Renal cortex interstitium (tissue), 11 donors: Measurements from ENCODE around the gene SLC10A7. TPM values are rescaled to one million over a fixed set of nuclear protein-coding genes. Genes with fewer than 3 reads are reported as not detected.

Experiments
- DNase-seq, 11 donors: peaks; one replicate each; pipeline ENCODE4 v3.0.0-alpha.2; 2013; ENCODE audit warnings: low read depth in 9 of 11, low spot score in 4 of 11; ENCODE audit errors: extremely low read depth in 1 of 11
- polyA plus RNA-seq, 3 donors: library from polyadenylated mRNA; unstranded; fragments of 120-200 nt; gene quantifications; one replicate each; pipeline ENCODE4 v1.2.1, GENCODE V29; 2013; ENCODE audit not compliant: insufficient read length in 3 of 3

The SLC10A7 gene
- polyA plus RNA-seq, 3 donors, result 15.2 to 17.7 (median 17.0) TPM

DNA sequence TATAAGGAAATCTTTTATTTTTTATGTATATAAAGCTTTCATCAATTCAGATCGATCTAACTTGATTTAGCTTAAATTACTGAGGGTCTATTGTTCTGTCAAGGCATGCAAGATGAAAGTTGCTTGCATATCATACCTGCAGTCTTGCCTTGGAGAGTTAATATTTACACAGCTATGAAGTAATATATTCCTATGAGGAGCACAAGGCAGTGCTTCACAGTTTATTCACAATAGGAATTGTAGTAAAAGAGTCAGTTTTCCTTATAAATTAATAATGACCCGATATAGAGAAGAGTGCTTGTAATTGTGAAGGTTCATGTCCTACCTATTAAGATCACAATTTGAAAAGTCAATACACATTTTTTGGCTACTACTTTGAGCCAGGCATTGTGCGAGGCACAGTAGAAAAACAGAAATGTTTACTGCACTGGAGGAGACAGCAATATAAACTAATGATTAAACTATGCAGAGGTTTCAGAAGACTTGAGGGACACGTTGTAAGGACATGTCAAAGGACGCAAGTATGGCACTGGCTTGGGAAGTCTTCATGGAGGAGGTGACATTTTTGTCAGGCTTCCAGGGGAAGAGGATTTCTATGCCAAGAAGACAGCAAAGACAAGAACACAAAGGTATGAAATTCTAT, 268.6 kb downstream of the SLC10A7 start:
- DNase-seq, result no peak

DNA sequence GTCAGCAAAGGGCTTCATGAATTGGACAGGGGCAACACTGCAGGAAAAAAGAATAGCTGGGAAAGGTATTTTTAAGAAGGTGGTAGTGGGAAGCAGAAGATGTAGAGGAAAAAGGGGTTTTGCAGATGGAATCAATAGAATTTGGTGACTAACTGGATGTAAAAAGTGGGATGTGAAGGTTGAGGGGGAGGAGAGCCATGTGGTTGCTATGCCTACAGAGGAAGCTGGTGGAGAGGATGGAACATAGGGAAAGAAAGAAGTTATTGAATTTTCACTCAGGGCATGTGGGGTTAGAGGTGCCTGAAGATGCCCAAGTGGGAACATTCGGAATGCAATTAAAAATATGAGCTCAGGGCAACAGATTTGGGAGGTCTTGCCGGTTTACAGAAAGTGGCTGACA, 274.4 kb downstream of the SLC10A7 start:
- no peak for DNase-seq

DNA sequence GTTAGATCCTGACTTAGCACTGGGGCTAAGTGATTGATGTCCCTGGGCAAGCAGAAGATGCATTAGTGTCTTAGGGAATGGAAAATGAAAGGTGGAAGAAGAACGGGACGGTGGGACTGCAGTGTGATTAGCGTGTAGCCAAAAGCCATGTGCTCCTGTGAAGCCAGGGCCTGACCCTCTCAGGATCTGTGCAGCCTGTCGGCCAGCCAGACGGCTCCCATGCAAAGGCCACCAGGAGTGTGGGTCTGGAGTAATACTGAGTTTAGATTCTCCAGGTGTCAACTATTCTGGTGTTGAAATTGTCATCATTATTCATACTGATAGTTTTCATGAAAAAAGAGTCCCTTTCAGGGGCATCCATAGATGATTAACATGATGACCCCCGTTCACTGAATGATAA, 275.4 kb downstream of the SLC10A7 start:
- no peak for DNase-seq

DNA sequence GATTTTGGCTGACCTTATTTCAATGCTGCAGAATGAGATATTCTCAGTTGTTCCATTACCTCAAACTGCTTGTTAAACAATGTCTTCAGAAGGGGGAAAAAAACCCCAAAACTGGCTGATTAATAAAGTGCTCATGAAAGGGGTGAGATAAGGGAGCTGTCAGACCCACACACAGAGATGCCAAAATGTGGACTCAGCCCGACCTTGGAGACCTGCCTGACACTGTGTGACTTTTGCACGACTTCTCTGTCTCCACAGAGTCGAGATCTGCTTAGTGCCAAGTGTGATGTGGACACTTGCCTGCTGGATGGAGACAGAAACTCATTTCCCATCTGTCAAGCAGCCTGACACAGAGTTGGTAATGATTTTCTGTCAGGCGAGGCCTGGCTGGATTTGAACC, 275.9 kb downstream of the SLC10A7 start:
- no peak for DNase-seq

DNA sequence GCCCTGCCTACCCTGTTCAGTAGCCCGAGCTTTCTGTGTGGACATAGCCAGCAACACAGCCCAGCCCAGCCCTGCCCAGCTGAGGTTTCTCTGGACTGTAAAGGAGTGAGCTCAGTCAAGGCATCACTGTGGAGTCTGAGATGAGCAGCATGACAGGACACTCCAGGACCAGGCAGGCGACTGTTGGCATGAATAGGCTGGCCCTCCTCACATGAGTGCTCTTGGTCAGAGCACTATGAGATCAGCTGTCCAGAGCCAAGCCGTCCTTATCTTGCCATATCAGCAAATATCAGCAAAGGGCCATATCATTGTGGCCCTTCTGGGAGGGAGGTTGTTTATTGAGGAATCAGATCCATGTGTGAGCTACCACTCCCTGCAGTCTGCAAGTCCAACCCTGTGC, 276.5 kb downstream of the SLC10A7 start:
- no peak for DNase-seq

DNA sequence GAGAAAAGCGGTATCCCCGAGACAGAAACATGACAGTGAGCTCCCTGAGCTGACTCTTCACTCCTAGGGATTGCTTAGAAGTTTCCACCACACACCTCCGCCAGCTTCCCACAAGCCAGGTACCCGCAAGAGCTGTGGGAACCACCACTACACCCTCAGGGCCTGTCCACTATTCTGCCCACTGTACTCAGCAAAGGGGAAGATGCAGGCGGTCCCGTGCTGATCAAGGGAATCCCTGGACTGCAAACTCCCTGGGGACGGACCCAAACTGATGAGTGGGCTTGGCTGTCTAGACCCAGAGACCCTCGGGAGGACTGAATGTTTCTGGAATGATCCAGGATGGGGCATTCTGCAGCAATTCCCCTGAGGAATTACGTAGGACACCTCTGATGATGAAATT, 277.2 kb downstream of the SLC10A7 start:
- DNase-seq, result no peak

DNA sequence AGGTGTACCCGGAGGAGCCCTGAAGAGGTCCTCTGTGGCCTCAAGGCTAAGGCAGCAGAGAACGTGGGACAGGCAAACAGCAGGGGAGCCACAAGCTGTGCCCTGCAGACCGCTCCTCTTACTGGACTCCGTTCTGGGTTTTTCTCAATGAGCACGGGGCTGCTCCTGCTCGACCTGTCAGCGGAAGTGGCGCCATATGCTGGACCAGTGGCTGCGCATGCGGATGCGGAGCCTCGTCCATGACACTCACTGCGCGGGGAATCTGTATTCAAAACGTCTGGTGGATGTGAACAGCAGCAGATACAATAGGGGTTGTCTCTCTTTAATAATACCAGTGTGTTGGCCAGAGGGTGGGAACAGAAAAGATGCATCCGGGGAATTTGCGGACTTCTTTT, 277.9 kb downstream of the SLC10A7 start:
- DNase-seq, result no peak

DNA sequence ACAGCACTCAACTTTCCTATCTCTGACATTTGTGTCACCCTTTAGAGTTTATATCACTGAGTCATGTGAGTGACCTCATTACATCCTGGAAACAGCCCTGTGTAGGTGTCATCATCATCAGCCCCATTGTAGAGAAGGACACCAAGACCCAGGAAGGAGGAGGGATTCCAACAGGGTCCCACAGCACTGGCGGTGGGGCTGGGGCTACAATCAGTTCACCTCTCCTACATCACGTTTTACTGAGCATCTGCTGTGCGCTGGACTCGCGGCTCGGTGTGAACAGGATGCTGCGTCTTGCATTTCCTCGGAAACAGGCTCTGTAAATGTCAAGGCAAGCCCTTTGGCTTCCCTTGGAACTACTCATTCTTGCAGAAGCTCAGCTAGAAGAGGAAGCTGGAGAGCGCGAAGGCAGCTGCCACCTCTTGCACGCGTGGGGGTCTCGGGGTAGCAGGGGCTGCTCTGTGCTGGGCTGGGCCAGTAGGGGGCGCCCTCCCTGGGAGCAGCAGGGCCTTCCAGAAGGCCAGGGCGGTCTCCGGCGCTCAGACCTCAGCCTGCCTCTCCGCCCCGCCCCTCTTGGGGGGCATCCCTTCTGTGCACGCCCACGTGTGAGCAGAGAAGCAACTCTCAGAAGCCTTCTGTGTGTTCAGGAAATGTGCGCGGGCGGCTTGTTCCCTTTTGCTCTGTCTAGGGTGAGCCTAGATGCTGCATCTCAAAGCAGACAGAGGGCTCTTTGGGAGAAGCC, 278.4 kb downstream of the SLC10A7 start:
- DNase-seq, result no peak

DNA sequence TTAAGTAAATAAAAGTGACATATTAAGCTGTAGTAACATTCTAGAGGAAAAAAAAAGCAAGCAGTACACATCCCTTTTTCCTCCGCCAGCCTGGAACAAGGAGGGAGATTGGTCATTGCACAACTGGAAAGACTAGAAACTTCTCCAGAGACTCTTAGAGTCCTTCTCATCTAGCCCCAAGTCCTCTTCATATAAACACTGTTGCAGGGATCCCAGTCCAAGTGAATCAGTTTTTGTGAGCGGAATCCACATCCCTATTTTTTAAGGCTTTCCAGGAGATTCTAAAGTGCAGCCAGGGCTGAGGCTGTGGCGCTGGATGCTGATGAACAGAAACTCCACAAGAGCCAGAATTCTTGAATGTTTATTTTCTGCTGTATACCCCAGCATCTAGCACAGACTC, 283.6 kb downstream of the SLC10A7 start:
- DNase-seq, result no peak

DNA sequence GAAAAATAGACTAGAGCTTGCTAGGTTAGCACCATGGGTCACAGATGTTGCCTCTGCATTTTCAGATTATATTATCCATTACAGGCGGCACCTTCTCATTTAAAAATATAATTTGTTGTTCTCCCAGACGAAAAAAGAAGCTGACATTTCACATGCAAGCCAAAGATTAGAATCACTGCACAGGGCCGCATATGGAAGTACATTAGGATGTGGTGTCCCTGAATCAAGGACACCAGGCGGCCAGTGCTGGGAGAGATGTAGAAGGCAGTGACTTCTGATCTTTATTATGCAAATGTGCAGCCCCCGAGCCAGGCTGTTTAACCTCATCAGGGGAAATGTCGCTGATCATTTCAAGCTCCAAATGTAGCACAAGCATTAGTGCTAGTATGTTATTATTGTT, 284.6 kb downstream of the SLC10A7 start:
- no peak for DNase-seq

DNA sequence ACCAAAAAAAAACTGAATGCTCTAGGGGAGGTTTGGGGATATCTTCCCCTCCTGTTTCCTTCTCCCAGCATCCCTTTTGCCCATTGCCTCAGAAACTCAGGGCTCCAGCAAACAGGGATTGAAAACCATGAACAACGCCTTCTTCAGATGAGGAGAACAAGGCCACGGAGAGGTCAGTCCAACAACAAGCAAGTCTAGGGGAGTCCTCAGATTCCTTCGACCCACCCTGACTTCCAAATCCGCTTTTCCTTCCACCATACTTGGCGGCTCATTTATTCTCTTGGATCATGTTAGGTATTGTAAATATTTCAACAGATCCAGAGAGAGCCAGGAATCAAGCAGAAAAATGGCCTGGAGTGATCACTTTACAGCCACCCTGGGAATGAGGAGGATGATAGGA, 285.5 kb downstream of the SLC10A7 start:
- no peak for DNase-seq

DNA sequence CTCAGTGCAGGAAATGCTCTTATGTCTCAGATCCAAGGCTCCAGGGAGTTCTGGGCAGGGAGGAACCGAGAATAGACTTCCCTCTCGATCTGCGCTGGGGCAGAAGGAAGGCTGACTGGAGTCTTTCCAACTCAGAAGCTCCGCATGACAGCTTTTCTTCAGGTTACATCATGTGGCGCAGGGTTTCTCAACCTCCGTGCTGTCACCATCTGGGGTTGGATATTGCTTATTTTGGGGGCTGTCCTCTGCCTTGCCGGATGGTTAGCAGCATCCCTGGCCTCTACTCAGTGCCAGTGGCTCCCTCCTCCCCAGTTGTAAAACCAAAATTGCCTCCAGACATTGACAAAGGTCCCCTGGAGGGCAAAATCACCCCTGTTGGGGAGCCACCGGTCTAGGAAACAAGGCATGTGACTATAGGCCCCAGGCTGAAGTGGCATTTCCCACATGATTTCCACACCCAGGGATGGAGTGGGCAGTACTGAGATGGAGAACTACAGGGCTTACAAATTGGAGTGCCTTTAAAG, 286.0 kb downstream of the SLC10A7 start:
- no peak for DNase-seq

DNA sequence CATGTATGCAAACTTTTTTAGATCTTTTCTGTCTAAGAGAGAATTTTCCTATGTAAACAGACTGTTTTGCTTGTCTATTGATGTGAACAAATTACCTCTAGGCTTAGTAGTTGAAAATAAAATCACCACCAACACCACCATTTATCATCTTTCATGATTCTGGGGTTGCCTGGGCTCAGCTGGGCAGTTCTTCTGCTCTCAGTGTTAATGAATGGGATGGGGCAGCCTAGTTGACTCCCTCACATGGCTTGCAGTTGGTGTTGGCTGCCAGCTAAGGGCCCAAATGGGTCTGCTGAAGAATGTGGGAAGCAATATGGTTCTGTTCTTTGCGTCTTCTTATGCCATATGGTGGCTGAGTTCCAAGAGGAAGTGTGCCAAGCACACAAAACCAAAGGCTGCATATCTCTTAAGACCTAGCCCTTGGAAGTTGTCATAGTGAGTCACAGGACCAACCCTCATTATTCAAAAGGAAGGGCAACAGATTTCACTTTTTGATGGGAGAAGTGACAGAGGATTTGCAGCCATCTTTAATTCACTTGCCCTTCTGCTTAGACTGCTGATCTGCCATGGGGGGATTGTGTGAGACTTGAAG, 289.5 kb downstream of the SLC10A7 start:
- DNase-seq, result no peak

DNA sequence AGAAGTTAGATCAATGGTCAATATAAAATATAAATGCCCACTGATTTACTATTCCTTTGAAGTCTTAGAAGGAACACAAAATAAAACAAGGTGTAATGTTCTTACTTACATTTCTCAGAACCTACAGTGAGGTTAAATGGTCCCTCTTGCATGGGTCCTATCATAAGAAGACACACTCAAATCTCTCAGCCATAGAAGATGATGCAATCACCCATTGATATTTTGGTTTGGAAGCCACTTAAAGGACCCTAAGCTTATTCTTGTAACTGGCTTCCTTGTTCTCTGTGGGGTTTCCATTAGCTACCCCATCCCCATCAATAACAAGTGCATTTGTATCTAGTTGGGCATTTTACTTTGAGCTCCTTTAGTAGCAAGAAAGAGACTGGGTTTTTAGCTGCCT, 292.3 kb downstream of the SLC10A7 start:
- no peak for DNase-seq

DNA sequence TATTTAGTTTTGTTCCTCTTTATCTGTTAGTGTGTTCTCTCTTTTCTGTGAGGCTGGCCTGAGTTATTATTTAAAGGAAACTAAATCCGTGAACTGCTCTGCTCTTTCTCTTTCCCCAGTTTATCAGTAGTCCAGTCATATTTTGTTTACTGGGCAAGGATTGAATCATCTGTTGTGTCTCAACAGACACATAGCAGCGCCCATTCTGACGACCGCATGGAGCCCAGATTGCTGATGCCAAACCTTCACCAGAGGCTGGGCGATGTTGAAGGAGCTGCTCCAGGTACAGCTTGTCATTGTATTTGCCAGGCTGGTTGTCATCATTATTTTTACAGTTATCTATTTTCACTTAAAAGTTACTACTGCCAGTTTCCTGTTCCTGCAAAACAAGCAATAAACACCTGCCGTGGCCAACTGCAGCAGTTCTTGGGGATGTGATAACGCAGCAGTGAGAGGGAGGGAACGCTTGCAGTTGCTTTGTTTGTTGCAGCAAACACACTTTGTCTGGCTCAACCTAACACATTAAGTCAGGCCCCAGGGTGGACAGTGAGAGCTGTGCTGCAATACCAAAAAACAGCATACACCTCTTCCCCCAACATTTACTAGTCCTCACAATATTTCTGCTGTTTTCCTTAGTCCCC, 297.3 kb downstream of the SLC10A7 start:
- DNase-seq, result no peak

DNA sequence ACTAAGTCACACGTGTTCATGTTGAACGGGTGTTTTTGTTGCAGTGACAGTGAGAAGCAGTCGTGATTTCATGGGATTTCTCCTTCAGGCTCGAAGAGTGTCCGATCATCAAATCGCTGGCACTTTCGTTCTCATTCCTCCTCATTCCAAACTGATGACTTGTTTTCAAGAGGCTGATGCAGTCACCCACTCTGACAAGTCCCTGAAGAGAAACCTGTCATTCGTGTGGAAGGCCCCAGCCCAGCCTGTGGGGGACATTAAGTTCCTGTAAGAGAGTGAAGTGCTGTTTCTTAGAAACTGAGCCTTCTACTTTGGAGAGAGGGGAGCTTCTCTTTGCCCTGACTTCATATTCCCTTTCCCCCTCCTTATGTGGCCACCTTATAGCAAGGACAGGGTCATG, 299.4 kb downstream of the SLC10A7 start:
- DNase-seq, result no peak

DNA sequence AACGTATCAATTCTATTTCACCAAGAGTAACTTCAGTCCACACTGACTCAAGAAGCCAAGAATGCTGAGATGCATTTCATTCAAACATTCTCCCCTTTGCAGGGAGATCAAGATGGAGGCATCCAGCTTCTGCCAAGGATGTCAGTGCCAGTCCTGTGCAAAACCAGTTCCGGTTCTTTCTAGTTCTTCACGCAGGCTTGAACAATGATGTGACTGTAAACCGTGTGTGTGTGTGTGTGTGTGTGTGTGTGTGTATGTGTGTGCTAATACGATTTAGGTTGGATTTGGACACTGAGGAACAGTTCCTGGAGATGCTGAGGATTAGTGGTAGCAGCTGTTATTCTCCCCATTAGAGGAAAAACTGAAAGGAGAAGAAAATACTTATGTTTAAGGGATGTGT, 307.5 kb downstream of the SLC10A7 start, which contains the start of gene REELD1:
Gene REELD1, plus strand, starts transcription at position 301 of the 400 bp plus-strand sequence. CDS start 2,415 bp downstream, outside the sequence.
- DNase-seq, result no peak

DNA sequence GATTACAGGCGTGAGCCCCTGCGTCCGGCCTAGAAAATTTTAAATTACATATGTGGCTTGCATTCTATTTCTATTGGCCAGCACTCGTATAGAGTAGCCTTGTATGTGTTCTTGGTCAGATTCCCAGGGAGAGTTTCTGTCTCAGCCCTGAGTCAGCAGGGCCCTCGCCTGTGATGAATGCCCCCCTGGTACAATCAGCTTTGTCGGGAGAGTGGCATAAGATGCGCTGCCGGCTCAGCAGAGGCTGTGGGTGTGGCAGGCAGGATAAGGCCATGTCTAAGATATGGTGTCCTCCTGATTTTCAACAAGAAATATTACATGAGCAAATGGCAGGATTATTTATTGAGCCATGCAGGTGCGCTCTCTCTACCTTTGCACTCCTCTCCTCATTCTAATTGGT, 309.0 kb downstream of the SLC10A7 start:
- DNase-seq, result no peak

DNA sequence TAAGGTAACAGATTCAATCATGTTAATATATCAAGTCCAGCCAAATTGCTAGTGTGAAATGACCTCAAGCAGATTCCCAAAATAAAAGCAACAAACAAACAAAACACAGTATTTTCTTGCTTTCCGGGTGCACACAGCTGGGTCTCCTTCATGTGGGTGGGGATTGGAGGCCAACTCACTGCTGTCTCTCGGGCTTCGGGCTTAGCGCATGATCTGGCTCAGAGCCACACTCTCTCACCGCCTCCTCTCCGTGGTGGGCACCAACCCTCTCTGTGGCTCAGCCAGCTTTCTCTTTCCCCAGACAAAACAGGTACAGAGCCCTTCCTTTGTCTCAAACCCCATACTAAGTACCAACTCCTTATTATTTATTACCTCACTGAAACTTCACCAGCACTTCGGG, 310.3 kb downstream of the SLC10A7 start:
- DNase-seq, result no peak

DNA sequence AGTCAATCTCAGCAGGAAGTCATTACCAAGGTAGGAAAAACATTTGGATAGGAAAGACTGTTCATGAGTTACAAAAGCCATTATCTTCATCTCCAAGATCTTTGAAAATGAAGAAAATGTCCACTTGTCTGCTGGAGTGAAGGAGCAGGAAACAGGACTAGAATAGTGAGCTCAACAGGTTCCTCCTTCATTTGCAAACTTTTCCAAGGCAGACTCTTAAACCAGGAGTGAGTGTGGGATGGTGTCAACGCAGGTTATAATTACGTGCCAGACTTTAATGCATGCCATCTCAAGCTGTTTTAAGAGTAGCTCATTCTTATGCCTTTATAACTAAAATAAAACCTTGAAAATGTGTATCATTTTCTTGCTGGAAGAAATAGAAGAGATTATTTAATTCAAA, 310.9 kb downstream of the SLC10A7 start:
- no peak for DNase-seq
